ENCODE results near the gene HEATR1.
"Not testable (repeated sequence)": the region's sequence is repeated elsewhere in the genome, so short reads cannot be mapped to it uniquely, and the experiment has no call there.

HEATR1 gene

GRCh38 chr1:236509203-236509602 is 95.1 kb downstream of the HEATR1 start:
- DNase-seq: no peak

DNA sequence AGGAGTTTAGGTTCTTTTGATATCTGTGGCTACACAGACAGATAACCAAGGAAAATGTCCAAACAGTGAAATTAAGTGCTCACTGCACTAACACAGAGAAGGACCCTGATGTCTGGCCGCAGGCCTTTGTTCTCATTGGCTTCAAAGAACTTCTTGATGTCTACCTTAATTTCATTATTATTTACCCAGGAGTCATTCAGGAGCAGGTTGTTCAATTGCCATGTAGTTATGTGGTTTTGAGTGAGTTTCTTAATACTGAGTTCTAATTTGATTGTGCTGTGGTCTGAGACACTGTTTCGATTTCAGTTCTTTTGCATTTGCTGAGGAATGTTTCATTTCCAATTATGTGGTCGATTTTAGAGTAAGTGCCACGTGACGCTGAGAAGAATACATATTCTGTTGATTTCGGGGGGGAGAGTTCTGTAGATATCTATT is 95.7 kb downstream of the HEATR1 start:
- no peak for DNase-seq

GRCh38 chr1:236507022-236507700 is 97.2 kb downstream of the HEATR1 start:
- DNase-seq: no peak

- not testable (repeated sequence) for DNase-seq
Measured at GRCh38 chr1:236504338-236504737, 100.0 kb downstream of the HEATR1 start.

DNA sequence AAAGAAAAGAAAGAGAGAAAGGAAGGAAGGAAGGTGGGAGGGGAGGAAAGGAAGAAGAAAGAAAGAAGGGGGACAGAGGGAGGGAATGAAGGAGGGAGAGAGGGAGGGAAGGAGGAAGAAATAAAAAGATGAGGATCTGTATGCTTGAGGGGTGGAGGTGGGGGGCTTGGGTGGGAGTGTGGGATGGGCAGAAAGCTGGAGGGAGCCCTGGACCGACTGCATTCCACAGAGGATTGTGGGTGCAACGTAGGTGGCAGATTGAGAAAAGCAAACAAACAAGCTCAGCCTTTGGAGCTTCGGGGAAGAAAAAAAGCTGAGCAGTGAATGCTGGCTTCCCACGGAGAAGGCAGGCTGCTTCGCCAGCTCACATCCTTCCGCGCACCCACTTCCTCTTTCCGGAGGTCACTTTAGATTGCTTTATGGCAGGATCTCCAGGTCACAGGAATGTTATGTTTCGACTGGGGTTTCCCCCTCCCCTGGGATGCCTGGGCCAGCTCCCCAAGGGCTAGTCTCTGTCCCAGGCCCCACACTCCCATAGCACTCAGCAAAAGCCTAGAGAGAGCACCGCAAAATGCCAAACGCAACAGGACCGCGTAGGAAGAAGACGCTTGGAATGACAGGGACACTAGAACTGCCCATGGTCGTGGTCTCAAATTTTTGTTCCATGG is 101.2 kb downstream of the HEATR1 start:
- DNase-seq: no peak

DNA sequence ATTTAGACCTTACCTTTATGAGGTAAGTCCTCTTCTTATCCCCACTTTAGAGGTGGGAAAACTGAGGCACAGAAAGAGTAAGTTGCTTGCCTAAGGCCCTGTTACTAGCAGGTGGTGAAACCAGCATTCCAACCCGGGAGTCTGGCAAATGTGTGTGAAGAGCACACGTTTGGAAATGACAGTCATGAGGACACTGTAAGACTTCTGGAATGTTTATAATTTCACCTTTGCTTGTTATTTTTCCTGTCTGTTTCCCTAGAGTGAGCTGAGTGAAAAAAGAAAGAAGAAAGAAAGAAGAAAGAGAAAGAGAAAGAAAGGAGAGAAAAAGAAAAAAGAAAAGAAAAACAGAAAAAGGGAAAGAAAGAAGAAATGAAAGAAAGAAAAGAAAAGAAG is 101.7 kb downstream of the HEATR1 start:
- no peak for DNase-seq

DNA sequence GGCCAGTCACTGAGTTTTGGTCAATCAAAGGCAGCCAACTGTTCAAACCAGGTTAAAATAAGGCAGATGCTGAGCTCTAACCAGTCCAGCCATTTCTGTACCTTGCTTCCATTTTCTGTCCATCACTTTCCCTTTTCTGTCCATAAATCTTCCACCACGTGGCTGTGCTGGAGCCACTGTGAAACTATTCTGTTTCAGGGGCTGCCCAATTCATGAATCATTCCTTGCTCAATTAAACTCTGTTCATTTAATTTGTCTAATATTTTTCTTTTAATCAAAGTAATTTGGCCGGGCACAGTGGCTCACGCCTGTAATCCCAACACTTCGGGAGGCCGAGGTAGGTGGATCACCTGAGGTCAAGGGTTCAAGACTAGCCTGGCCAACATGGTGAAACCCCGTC is 103.2 kb downstream of the HEATR1 start:
- no peak for DNase-seq
